Endothelial cell of umbilical vein (primary cell): Measurements from ENCODE around the gene MAGI1. TPM values are rescaled to one million over a fixed set of nuclear protein-coding genes. Genes with fewer than 3 reads are reported as not detected.
A peak's percentile ranks its signal among the peaks of the same experiment; 100 is the strongest.

ENCODE experiments used
- BruUV-seq: library from RNA; stranded (reverse); fragments of 400-500 nt; replicated peaks from 2 replicates; lab custom pipeline; 2021; lab: Mats Ljungman, UMichigan
- CTCF ChIA-PET: fragments of 300-600, 350-600 bp; sonication (Branson Sonifier 250); formaldehyde crosslinking; loops from one replicate; lab custom pipeline; 2021; ENCODE audit warnings: antibody characterized with exemption, inconsistent platforms; lab: Charles Lee
- POLR2A ChIA-PET: fragments of 300-600, 350-600 bp; sonication (Branson Sonifier 250); formaldehyde crosslinking; loops from one replicate; lab custom pipeline; 2021; ENCODE audit warnings: antibody characterized with exemption, inconsistent platforms; lab: Charles Lee
- DNase-seq: peaks from one replicate; pipeline ENCODE4 v3.0.0-alpha.2; 2011; ENCODE audit warnings: low read depth, low spot score
- FAIRE-seq: peaks from 2 replicates; lab custom pipeline; 2011; peaks lifted over from hg19 to GRCh38; lab: Jason Lieb, UNC
- H2AFZ ChIP-seq: 2 replicates; pipeline ENCODE4 v1.6.0; 2012; ENCODE audit warnings: low read depth, low read length, control low read depth, inconsistent platforms
- H3K27ac ChIP-seq: 2 replicates; pipeline ENCODE4 v1.5.1; 2011; ENCODE audit warnings: low read depth, mild to moderate bottlenecking, control low read depth, low read length, moderate library complexity; ENCODE audit not compliant: insufficient read depth
- H3K27me3 ChIP-seq, 2 experiments: 2 replicates each; pipeline versions ENCODE4 v1.6.0 to v1.6.1; 2011; ENCODE audit warnings: low read length in 2 of 2, mixed read lengths in 1 of 2; ENCODE audit not compliant: control insufficient read depth in 2 of 2, insufficient read depth in 2 of 2
- H3K36me3 ChIP-seq, 2 experiments: 2 replicates in 1 of 2; 3 replicates in 1 of 2; pipeline ENCODE4 v1.5.1; 2011; ENCODE audit warnings: low read length in 2 of 2, mild to moderate bottlenecking in 1 of 2, moderate library complexity in 1 of 2; ENCODE audit not compliant: control insufficient read depth in 2 of 2, insufficient read depth in 2 of 2; ENCODE audit errors: extremely low read depth in 1 of 2
- H3K4me1 ChIP-seq: 3 replicates; pipeline ENCODE4 v1.5.1; 2011; ENCODE audit warnings: mild to moderate bottlenecking, low read length; ENCODE audit not compliant: control insufficient read depth, insufficient read depth; ENCODE audit errors: extremely low read depth
- H3K4me2 ChIP-seq: 2 replicates; pipeline ENCODE4 v1.6.1; 2011; ENCODE audit warnings: low read length, control low read depth, mixed read lengths; ENCODE audit not compliant: insufficient read depth
- H3K4me3 ChIP-seq, 3 experiments: fragments of 200-600 bp in 1 of 3; sonication (generic), shearing (Covaris generic) in 1 of 3; replicated peaks in 1 of 3; 2 replicates each; pipeline ENCODE4 v1.5.1; 2011 to 2016; ENCODE audit warnings: control low read depth in 3 of 3, low read length in 3 of 3, mild to moderate bottlenecking in 2 of 3, inconsistent platforms in 1 of 3, low read depth in 1 of 3, moderate library complexity in 1 of 3; ENCODE audit not compliant: insufficient read depth in 1 of 3
- H3K79me2 ChIP-seq: 2 replicates; pipeline ENCODE4 v1.6.0; 2012; ENCODE audit warnings: low read length, inconsistent platforms; ENCODE audit not compliant: control insufficient read depth, insufficient read depth
- H3K9ac ChIP-seq: replicated peaks from 2 replicates; pipeline ENCODE3; 2011; ENCODE audit warnings: low read length, control low read depth; ENCODE audit not compliant: insufficient read depth; ENCODE audit errors: extremely low read depth
- H3K9me1 ChIP-seq: replicated peaks from 3 replicates; pipeline ENCODE4 v1.6.0; 2011; ENCODE audit warnings: mild to moderate bottlenecking, low read length; ENCODE audit not compliant: control insufficient read depth, insufficient read depth; ENCODE audit errors: extremely low read depth
- H3K9me3 ChIP-seq: replicated peaks from 2 replicates; pipeline ENCODE4 v1.5.1; 2012; ENCODE audit warnings: low read length, inconsistent platforms; ENCODE audit not compliant: control insufficient read depth, insufficient read depth
- H4K20me1 ChIP-seq: replicated peaks from 2 replicates; pipeline ENCODE3; 2011; ENCODE audit warnings: mild to moderate bottlenecking, low read length; ENCODE audit not compliant: control insufficient read depth, insufficient read depth; ENCODE audit errors: extremely low read depth
- CTCF ChIP-seq, 2 donors: IDR thresholded peaks; 1 replicate in 1 of 2; 2 replicates in 1 of 2; pipeline ENCODE4 v1.5.1; 2011; ENCODE audit warnings: low read length in 2 of 2, mild to moderate bottlenecking in 2 of 2, moderate library complexity in 2 of 2, control low read depth in 1 of 2, inconsistent platforms in 1 of 2, low read depth in 1 of 2; ENCODE audit not compliant: insufficient read depth in 1 of 2; ENCODE audit errors: extremely low read depth in 1 of 2
- EZH2 ChIP-seq: IDR thresholded peaks from 2 replicates; pipeline ENCODE4 v1.6.1; 2012; ENCODE audit warnings: borderline replicate concordance, low read depth, mild to moderate bottlenecking, moderate library complexity, low read length, inconsistent platforms; ENCODE audit not compliant: severe bottlenecking
- FOS ChIP-seq: IDR thresholded peaks from 2 replicates; pipeline ENCODE4 v1.6.1; 2011; ENCODE audit warnings: mild to moderate bottlenecking, low read length, moderate library complexity, borderline replicate concordance; ENCODE audit not compliant: insufficient read depth
- GATA2 ChIP-seq: IDR thresholded peaks from 2 replicates; pipeline ENCODE4 v1.7.0; 2011; ENCODE audit warnings: low read depth, mild to moderate bottlenecking, moderate library complexity, mixed read lengths, low read length; ENCODE audit not compliant: insufficient read length, insufficient read depth
- JUN ChIP-seq: IDR thresholded peaks from 2 replicates; pipeline ENCODE4 v1.6.1; 2011; ENCODE audit warnings: borderline replicate concordance, low read depth; ENCODE audit not compliant: insufficient read length, insufficient read depth
- MAX ChIP-seq: IDR thresholded peaks from 2 replicates; pipeline ENCODE4 v1.6.1; 2011; ENCODE audit not compliant: insufficient read depth, insufficient read length
- MYC ChIP-seq: IDR thresholded peaks from one replicate; pipeline ENCODE4 v1.6.1; 2011; ENCODE audit warnings: mild to moderate bottlenecking, low read depth, low read length
- POLR2A ChIP-seq: IDR thresholded peaks from 2 replicates; pipeline ENCODE4 v1.6.1; 2012; ENCODE audit warnings: low read depth, mild to moderate bottlenecking, control low read depth, low read length
- POLR2AphosphoS5 ChIP-seq: IDR thresholded peaks from 2 replicates; pipeline ENCODE4 v1.6.1; 2012; ENCODE audit warnings: low read depth, mild to moderate bottlenecking, control low read depth, low read length, moderate library complexity; ENCODE audit not compliant: insufficient read depth
- dilution Hi-C: fragments of 300-500 bp; cut with MboI; formaldehyde crosslinking; loops from one replicate; pipeline ENCODE4 v1.15.0; 2019; ENCODE audit warnings: low sequenced_read_pairs; ENCODE audit not compliant: extremely low pct_ligation_motif_present
- intact Hi-C: fragments of 100-400 bp; cut with micrococcal nuclease; formaldehyde crosslinking; loops from one replicate; pipeline ENCODE4 v1.10.0; 2022
- polyA plus RNA-seq, 4 experiments: library from polyadenylated mRNA; depleted of rRNA in 3 of 4; stranded (reverse) in 3 of 4; unstranded in 1 of 4; fragments of >200 nt; gene quantifications; 2 replicates each; pipeline versions ENCODE4 v1.2.1 to v1.2.3, GENCODE V29; 2011 to 2012; ENCODE audit warnings: missing spikeins in 1 of 4
- total RNA-seq: library from RNA; stranded (reverse); gene quantifications from 2 replicates; pipeline ENCODE4 v1.2.3, GENCODE V29; 2021

MAGI1 gene
- total and polyA plus RNA-seq, 2 donors (not counting 3 experiments of a cell fraction or from before 2014, with no cell fraction given): 10.1 to 47.9 TPM

- TF ChIP-seq GATA2 (no peak), EZH2 (no peak), POLR2AphosphoS5 (no peak), CTCF (IDR thresholded peaks at IDR 0.05; ENCODE audit: extremely low read depth in 1 of 2, insufficient read depth in 1 of 2, low read depth in 1 of 2, low read length in 2 of 2) (no peak), JUN (no peak), MYC (no peak), POLR2A (no peak), MAX (no peak), FOS (no peak)
- no peak for DNase-seq
- no peaks in the 10 kb centered on the region for H3K9me1 ChIP-seq
- H3K27me3 ChIP-seq: no peaks in the 10 kb centered on the region
- H3K4me3 ChIP-seq: no peak overlapping the region
- H3K79me2 ChIP-seq: no peaks in the 10 kb centered on the region
- H3K36me3 ChIP-seq: no peaks in the 10 kb centered on the region
- H3K27ac ChIP-seq: no peak overlapping the region
- dilution Hi-C loops (no loop called here), intact Hi-C loops (no loop called here)
- no peak overlapping the region for H3K9ac ChIP-seq
- POLR2A ChIA-PET: no interaction called here
- H3K9me3 ChIP-seq: no peaks in the 10 kb centered on the region
- no peak overlapping the region for H2AFZ ChIP-seq
- H4K20me1 ChIP-seq: peaks cover 3% of the 10 kb centered on the region
- H3K4me2 ChIP-seq: no peak overlapping the region
- FAIRE-seq: peak; percentile 48
- H3K4me1 ChIP-seq: no peaks in the 10 kb centered on the region
- CTCF ChIA-PET: interaction anchor here (0.5 to 2.0 kb wide), 7 partner anchors 14 to 769 kb away, joined by 3 to 5 read pairs (median 3); no protein-coding TSS in a partner anchor
- BruUV-seq: no TSS peak
These were observed 227.5 kb downstream of the MAGI1 start for GRCh38 chr3:65811086-65811761.
